HG03139 (cell line): Measurements from ENCODE around the gene SEC14L1.
"Not testable (repeated sequence)": the region's sequence is repeated elsewhere in the genome, so short reads cannot be mapped to it uniquely, and the experiment has no call there.

Source experiments
- ATAC-seq: cut with Tn5 transposase; IDR thresholded peaks from one replicate; pipeline ENCODE4 v1.9.1; 2021; ENCODE audit not compliant: unreplicated experiment

The SEC14L1 gene

DNA sequence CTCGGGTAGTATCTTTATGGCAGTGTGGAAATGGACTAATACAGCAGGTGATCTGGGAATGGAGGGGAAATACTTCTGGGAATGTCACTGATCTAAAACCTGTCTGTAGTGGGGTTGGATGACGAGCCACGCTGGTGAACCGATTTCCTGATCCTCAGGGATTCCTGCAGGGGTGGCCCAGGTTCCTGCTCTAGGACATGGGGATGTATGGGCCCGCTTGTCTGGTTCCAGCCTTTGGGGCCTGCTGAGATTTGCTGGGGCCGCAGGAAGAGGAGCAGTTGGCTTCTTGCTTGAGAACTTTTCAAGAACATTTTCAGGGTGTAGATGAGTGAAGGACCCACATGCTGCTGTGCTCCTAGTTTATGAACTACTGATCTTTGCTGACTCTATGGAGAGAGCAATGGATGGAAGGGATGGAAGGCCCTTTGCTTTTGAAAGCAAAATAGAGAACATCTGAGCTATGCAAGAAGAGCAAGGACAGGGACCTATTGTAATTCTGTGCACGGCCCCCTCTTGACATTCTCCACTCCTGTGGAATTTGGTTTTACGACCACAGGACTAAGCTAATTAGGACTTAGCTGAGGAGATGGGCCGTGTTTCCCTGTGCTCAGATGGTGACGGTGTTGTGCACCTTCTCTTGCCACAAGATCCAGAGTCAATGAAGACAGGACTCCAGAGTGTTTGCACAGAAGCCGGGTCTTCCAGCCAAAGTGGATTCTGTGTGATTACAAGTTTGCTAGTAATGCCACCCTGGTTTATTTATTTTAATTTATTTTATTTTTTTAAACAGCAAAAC is 90.5 kb downstream of the SEC14L1 start:
- no peak for ATAC-seq

DNA sequence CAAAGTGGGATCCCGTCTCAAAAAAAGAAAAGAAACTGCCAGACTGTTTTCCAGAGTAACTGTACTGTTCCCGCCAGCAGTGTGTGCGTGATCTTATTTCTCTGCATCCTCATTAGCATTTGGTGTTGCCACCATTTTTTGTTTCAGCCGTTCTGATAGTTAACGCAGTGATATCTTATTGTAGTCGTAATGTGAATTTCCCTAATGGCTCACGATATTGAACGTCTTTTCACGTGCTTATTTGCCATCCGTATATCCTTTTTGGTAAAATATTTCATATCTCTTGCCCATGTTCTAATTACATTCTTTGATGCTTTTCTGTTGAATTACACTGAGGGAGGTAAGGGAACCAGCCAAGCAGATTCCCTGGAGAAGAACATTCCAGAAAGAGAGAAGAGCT is 92.4 kb downstream of the SEC14L1 start:
- ATAC-seq = no peak

- no peak for ATAC-seq
Measured at GRCh38 chr17:77233635-77234334, 93.0 kb downstream of the SEC14L1 start.

DNA sequence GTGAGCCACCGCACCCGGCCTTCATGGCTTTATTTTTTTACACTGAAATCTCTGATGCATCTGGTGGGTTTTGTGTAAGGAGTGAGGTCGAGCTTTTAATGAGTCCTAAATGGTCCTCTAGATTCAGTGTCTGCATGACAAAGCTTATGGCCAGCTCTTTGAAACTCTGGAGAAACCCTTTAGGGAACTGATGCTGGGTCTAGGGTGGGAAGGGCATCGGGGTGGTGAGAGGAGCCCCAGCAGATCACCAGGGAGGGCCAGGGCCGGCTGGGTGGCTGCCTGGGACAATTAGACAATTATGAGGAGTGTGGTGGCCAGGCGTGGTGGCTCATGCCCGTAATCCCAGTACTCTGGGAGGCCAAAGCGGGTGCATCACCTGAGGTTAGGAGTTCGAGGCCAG is 93.9 kb downstream of the SEC14L1 start:
- no peak for ATAC-seq

DNA sequence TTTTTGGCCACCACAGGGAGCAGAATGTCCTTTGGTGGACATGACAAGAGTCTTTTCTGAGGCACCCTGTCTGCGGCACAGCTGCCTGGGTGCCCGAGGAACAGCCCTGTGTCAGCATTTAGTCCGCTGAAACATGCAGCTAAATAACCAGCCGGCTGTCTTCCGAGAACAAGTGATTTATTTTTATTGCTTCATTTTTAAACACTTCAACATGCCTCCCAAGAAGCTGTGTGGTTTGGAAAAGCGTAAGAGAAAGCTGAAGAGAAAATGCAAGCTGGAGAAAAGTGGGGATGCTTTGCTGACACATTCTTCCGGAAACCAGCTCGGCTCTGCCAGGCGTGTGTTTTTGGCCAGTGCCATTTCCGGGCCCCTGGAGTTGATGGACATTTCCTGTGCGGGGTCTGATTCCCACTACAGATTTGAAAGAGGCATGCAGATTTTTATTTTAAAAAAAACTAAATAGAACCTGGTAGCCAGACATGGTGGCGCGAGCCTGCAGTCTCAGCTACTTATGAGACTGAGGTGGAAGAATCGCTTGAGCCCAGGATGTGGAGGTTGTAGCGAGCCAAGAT is 94.7 kb downstream of the SEC14L1 start:
- ATAC-seq = no peak

GRCh38 chr17:77237232-77238008 is 96.7 kb downstream of the SEC14L1 start:
- ATAC-seq = no peak

GRCh38 chr17:77240976-77241375 is 100.2 kb downstream of the SEC14L1 start:
- ATAC-seq = no peak

DNA sequence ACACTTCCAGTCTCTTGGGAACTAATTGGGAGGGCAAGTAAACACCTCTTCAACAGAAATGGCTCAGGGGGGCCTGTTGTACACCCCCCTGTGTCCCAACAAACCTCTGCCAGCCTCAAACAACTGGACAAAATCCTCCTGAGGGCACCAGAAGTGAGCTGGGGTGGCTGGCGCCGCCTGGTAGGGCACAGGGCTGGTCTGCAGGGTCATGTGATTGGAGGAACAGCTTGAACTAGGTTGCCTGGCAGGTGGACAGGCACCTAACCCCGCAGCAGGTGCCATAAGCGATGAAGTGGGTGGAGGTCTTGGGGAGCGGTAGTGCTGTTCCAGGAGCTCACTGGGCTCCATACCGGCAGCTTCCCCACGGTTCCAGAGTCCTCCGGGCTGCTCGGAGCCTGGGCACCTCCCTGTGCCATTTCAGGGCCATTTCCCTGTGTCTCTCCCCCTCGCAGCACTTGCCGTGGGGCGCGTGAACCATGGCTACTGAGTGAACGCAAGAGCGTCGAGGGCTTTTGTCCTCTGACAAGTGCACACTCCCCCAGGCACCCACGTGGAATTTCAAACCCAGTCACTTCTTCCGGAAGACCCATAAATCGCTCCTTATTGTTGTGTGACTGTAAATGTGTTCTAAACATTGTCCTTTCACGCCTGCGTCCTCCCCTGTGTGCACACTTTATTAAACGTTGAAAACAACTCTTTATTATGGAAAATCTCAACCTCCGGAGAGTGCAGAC is 101.5 kb downstream of the SEC14L1 start:
- no peak for ATAC-seq

DNA sequence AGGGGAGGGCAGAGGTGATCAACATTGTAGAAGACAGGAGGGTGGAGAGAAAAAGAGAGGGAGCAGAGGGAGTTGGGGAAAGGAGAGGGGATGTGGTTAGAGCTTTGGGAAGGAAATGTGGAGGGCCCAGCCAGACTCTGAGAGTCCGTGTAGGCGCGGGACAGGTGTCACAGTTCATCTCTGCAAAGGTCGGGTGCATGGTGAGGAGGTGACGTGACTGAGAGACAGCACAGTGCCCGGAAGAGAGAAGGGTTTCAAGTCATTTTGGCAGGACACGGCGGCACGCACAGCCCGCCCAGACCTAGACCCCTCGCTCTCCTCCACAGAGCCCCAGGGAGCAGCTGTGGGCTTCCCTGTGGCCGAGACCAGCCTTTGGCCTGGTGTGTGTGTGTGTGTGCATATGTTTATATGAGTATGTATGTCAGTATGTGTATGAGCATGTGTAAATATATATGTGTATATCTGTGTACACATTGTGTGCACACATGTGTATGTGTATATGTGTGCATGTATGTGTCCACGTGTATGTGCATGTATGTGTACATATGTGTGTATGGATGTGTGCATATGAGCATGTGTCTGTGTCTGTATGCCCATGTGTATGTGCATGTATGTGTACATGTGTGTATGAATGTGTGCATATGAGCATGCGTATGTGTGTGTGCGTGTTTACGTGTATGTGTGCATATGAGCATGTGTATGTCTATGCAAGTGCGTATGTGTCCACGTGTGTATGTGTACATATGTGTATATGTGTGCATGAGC is 104.6 kb downstream of the SEC14L1 start:
- ATAC-seq = no peak

DNA sequence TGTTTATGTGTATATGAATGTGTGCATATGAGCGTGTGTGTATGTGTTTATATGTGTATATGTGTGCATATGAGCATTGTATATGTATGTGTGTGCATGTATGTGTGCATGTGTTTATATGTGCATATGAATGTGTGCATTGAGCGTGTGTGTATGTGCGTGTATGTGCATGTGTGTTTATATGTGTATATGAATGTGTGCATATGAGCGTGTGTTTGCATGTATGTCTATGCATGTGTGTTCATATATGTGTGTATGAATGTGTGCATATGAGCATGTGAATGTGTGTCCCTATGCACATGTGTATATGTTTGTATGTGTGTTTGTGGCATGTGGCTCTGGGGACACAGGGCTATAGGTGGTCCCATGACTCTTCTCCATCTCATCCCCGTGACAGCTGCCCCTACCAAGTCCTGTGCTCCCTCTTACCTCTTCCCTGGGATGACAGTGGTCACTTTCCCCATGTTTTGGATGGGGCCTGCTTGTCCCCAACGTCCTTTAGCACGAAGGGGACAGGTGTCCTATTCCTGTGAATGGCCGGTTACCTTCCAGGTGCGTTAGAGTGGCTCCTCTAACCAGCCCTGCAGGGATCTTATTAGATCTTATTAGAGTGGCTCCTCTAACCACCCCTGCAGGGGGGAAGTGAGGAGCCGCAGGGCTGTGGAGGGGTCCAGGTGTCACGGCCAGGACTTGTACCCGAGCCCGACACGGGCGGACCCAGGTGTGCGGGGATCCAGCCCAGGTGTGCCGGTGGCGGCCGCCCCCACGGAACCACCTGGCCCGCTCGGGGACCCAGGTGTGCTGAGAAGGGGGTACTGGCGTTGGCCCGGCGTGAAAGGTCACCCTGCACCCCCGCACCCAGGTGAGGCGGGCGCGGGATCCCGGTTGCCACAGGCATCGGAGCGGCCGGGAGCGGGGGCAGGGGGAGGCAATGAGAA is 105.6 kb downstream of the SEC14L1 start:
- ATAC-seq = peak; percentile 14

GRCh38 chr17:77247048-77247541 is 106.3 kb downstream of the SEC14L1 start:
- peak; percentile 56 for ATAC-seq

DNA sequence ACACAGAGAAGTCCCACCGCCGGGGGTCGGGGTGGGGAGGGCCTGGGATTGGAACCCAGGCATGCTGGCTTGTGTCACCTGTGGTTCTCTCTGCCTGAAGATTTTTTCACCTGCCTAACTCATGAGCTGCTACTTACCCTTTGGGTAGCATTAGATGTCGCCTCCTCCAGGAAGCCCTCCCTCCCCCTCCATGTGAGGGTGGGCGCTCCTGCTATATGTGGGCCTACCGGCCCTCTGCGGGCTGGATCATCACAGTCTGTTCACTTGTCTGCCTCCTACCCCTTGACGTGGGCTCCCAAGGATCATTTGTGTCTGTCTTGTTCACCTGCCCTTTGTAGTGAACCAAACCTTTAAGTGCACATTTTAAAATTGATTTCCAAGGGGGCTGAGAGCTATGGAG is 106.8 kb downstream of the SEC14L1 start:
- no peak for ATAC-seq

- ATAC-seq = no peak
Measured at GRCh38 chr17:77248216-77249114, 107.7 kb downstream of the SEC14L1 start.

DNA sequence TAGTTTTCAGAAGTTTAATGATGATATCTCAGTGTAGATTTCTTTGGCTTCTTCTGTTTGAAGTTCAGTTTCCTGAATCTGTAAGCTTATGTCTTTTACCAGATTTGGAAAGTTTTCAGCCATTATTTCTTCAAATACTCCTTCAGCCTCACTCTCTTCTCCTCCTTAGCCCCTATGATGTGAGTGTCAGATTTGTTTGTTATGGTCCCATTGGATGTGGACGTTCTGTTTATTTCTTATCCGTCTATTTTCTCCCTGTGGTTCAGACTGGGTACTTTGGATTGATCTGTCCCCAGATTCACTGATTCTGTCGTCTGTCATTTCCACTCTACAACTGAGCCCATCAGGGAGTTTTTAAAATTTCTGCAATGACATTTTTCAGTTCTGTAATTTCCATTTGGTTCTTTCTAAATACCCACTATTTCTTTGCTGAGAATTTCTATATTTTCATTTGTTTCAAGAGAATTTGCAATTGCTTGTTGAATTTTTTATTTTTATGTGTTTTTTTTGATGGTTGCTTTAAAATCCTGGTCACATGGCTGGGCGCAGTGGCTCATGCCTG is 110.9 kb downstream of the SEC14L1 start:
- no peak for ATAC-seq

GRCh38 chr17:77252306-77252705 is 111.5 kb downstream of the SEC14L1 start:
- not testable (repeated sequence) for ATAC-seq

DNA sequence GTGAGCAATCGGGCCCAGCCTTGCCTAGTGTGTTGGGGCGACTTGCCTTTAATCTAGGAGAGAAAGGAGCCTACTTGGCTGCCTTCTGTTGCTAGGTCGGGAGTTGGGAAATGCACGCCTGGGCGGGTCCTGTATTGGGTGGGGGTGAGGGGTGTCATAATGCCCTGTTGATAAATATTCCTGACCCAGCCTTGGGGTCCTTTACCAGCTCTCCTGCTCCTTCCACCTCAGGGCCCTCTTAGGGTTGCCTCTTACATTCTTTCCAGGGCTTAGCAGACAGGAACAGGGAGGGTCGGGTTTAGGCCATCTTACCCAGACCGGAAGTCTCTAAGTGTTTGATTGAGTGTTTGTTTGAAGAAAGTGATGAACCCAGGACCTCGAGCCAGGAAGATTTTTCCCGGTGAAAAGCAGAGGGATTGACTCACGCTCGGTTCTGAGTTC is 112.9 kb downstream of the SEC14L1 start:
- ATAC-seq = no peak
